ENCODE measurements around the gene CD48.
"Not testable (repeated sequence)": the region's sequence is repeated elsewhere in the genome, so short reads cannot be mapped to it uniquely, and the experiment has no call there.

CD48 gene

DNA sequence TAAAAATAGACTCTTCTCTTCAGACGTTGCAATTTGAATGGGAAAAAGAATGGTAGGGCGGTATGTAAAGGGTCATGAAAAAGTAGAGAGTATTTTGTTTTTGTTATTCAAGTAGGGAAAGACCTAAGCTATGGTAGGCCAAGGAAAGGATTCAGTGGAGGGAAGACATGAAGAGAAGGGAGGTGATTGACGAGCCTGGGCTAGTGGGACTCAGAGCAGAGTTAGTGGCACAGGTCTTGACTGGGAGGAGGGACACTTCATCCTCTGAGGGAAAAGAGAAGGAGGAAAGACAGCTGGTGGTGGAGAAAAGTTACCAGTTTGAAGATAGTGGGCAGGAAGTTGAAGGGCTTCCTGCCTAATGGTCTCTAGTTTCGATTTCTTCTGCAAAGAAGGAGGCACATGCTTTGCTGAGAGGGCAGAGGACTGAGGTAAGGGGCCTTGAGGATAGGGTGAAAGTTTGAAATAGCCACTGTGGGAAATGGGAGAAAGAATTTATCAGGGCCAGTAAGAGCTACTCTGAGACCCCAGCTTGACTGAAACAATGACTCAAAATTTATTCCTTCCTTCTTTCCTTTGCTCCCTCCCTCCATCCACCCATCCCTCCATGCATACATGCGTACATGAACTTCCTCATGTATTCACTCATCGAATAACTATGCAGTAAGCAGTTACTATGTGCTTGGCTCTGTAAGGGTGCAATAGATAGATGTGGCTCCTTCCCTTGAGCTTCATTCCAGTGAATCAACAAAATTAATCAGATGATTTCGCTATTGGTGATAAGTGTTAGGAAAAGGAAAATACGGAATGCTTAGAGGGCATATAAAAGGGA lies 4.2 kb downstream of the CD48 start:
- Histone ChIP-seq H2AFZ (ENCODE audit: low read depth, low read length) (no peak overlapping the region), H3K4me3 (ENCODE audit: low read length) (peak overlapping the region; percentile 82), H3K27ac (ENCODE audit: low read length) (peak overlapping the region; percentile 97), H3K36me3 (replicated peaks; ENCODE audit: low read depth, low read length) (peaks cover 45% of the 10 kb centered on the region), H3K4me2 (ENCODE audit: low read length) (peak overlapping the region; percentile 89), H3K27me3 (ENCODE audit: low read depth, low read length) (no peaks in the 10 kb centered on the region), H3K9me3 (ENCODE audit: insufficient read depth, low read length) (no peaks in the 10 kb centered on the region), H3K9ac (ENCODE audit: low read length) (peak overlapping the region; percentile 44), H4K20me1 (ENCODE audit: insufficient read depth, low read length) (peaks cover 29% of the 10 kb centered on the region), H3K4me1 (ENCODE audit: low read length) (peaks cover 89% of the 10 kb centered on the region), H3K79me2 (ENCODE audit: low read length) (peaks cover 94% of the 10 kb centered on the region)
- TF ChIP-seq, protein P1, sequence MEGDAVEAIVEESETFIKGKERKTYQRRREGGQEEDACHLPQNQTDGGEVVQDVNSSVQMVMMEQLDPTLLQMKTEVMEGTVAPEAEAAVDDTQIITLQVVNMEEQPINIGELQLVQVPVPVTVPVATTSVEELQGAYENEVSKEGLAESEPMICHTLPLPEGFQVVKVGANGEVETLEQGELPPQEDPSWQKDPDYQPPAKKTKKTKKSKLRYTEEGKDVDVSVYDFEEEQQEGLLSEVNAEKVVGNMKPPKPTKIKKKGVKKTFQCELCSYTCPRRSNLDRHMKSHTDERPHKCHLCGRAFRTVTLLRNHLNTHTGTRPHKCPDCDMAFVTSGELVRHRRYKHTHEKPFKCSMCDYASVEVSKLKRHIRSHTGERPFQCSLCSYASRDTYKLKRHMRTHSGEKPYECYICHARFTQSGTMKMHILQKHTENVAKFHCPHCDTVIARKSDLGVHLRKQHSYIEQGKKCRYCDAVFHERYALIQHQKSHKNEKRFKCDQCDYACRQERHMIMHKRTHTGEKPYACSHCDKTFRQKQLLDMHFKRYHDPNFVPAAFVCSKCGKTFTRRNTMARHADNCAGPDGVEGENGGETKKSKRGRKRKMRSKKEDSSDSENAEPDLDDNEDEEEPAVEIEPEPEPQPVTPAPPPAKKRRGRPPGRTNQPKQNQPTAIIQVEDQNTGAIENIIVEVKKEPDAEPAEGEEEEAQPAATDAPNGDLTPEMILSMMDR (IDR thresholded peaks at IDR 0.05; ENCODE audit: low read depth, low read length) = no peak
- no peak for TF ChIP-seq EZH2phosphoT487 (IDR thresholded peaks at IDR 0.05; ENCODE audit: low read depth)

GRCh38 chr1:160706526-160707235 lies 4.9 kb downstream of the CD48 start:
- H3K79me2 ChIP-seq (ENCODE audit: low read length) = peaks cover 97% of the 10 kb centered on the region
- no peaks in the 10 kb centered on the region for H3K27me3 ChIP-seq (ENCODE audit: low read depth, low read length)
- H3K9me3 ChIP-seq (ENCODE audit: insufficient read depth, low read length) = no peaks in the 10 kb centered on the region
- peak overlapping the region; percentile 82 for H3K4me3 ChIP-seq (ENCODE audit: low read length)
- peak overlapping the region; percentile 89 for H3K4me2 ChIP-seq (ENCODE audit: low read length)
- no peak overlapping the region for H3K9ac ChIP-seq (ENCODE audit: low read length)
- H3K36me3 ChIP-seq (replicated peaks; ENCODE audit: low read depth, low read length) = peaks cover 45% of the 10 kb centered on the region
- H4K20me1 ChIP-seq (ENCODE audit: insufficient read depth, low read length) = peaks cover 32% of the 10 kb centered on the region
- TF ChIP-seq, protein P1 (IDR thresholded peaks at IDR 0.05; ENCODE audit: low read depth, low read length) = no peak
- H3K27ac ChIP-seq (ENCODE audit: low read length) = peak overlapping the region; percentile 97
- H3K4me1 ChIP-seq (ENCODE audit: low read length) = peaks cover 82% of the 10 kb centered on the region
- no peak overlapping the region for H2AFZ ChIP-seq (ENCODE audit: low read depth, low read length)

DNA sequence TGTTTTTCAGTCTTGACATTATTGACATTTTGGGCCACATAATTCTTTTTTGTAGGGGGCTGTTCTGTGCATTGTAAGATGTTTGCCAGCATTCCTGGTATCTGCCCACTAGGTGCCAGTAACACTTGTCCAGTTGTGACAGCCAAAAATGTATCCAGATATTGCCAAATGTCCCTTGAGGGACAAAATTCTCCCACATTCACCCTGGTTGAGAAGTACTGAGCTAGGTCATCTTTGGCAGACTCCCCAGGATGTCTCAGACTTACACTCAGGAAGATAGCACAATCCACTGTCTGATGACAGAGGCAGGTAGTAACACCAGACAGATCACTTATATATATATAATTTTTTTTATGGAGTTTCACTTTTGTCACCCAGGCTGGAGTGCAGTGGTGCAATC lies 5.9 kb downstream of the CD48 start:
- Histone ChIP-seq H3K27me3 (ENCODE audit: low read depth, low read length) (no peaks in the 10 kb centered on the region), H3K4me3 (ENCODE audit: low read length) (peak overlapping the region; percentile 33), H2AFZ (ENCODE audit: low read depth, low read length) (no peak overlapping the region), H3K9me3 (ENCODE audit: insufficient read depth, low read length) (no peaks in the 10 kb centered on the region), H3K27ac (ENCODE audit: low read length) (peak overlapping the region; percentile 33), H3K79me2 (ENCODE audit: low read length) (peaks cover 94% of the 10 kb centered on the region), H3K9ac (ENCODE audit: low read length) (no peak overlapping the region), H3K4me2 (ENCODE audit: low read length) (peak overlapping the region; percentile 63), H3K36me3 (replicated peaks; ENCODE audit: low read depth, low read length) (peaks cover 45% of the 10 kb centered on the region), H3K4me1 (ENCODE audit: low read length) (peaks cover 73% of the 10 kb centered on the region), H4K20me1 (ENCODE audit: insufficient read depth, low read length) (peaks cover 32% of the 10 kb centered on the region)
- TF ChIP-seq EZH2phosphoT487 (IDR thresholded peaks at IDR 0.05; ENCODE audit: low read depth) = no peak
- TF ChIP-seq, protein P1 (IDR thresholded peaks at IDR 0.05; ENCODE audit: low read depth, low read length) = peak; percentile 33

- Histone ChIP-seq H4K20me1 (ENCODE audit: insufficient read depth, low read length) (peaks cover 32% of the 10 kb centered on the region), H3K36me3 (replicated peaks; ENCODE audit: low read depth, low read length) (peaks cover 43% of the 10 kb centered on the region), H3K4me3 (ENCODE audit: low read length) (peak overlapping the region; percentile 33), H3K4me1 (ENCODE audit: low read length) (peaks cover 68% of the 10 kb centered on the region), H3K4me2 (ENCODE audit: low read length) (peak overlapping the region; percentile 63), H3K27ac (ENCODE audit: low read length) (peak overlapping the region; percentile 33), H3K79me2 (ENCODE audit: low read length) (peaks cover 92% of the 10 kb centered on the region)
- H3K9me3 ChIP-seq (ENCODE audit: insufficient read depth, low read length); H2AFZ ChIP-seq (ENCODE audit: low read depth, low read length); H3K9ac ChIP-seq (ENCODE audit: low read length); H3K27me3 ChIP-seq (ENCODE audit: low read depth, low read length): not testable (repeated sequence)
Measured at GRCh38 chr1:160705212-160705621, 6.4 kb downstream of the CD48 start.

Measured in OCI-LY3 (cell line).